A549 (cell line): ENCODE results near the gene ATP5PB. TPM values are rescaled to one million over a fixed set of nuclear protein-coding genes. Genes with fewer than 3 reads are reported as not detected.

ENCODE experiments used
- ATAC-seq, 2 experiments: fragments of 200-7000 bp in 1 of 2; fragments of >200 bp in 1 of 2; cut with Nextera tagmentation in 1 of 2; cut with Tn5 transposase in 1 of 2; 3 replicates each; pipeline versions ENCODE4 v1.8.0 to v1.9.1; 2018 to 2020; ENCODE audit warnings: mild to moderate bottlenecking in 1 of 2, moderate library complexity in 1 of 2
- CTCF ChIA-PET: fragments of 300-600 bp; sonication (Branson Sonifier 250); formaldehyde crosslinking; extraction: SDS; loops from one replicate; lab custom pipeline; 2021; ENCODE audit warnings: antibody characterized with exemption, inconsistent platforms; lab: Yijun Ruan, JAX
- POLR2A ChIA-PET: fragments of 350-600 bp; formaldehyde crosslinking; extraction: SDS; loops from one replicate; lab custom pipeline; 2021; ENCODE audit warnings: antibody characterized with exemption, inconsistent platforms; lab: Yijun Ruan, JAX
- DNase-seq, 2 experiments: peaks; one replicate each; pipeline versions ENCODE4 v3.0.0 to v3.0.0-alpha.2; 2011 to 2016; ENCODE audit warnings: low read depth in 1 of 2, low spot score in 1 of 2
- FAIRE-seq: peaks from 2 replicates; lab custom pipeline; 2011; peaks lifted over from hg19 to GRCh38; lab: Jason Lieb, UNC
- H3K27ac ChIP-seq, 2 experiments: fragments of >200 bp; sonication (Bioruptor Twin); formaldehyde crosslinking; 3 replicates each; pipeline ENCODE4 v1.5.1; 2016 to 2017
- H3K4me1 ChIP-seq: fragments of >200 bp; sonication (Bioruptor Twin); formaldehyde crosslinking; 3 replicates; pipeline ENCODE4 v1.6.1; 2016
- H3K4me2 ChIP-seq: fragments of >200 bp; sonication (Bioruptor Twin); formaldehyde crosslinking; 3 replicates; pipeline ENCODE4 v1.6.1; 2016
- H3K4me3 ChIP-seq: fragments of >200 bp; sonication (Bioruptor Twin); formaldehyde crosslinking; 3 replicates; pipeline ENCODE4 v1.5.1; 2016
- H3K9me3 ChIP-seq: fragments of >200 bp; sonication (Bioruptor Twin); formaldehyde crosslinking; 3 replicates; pipeline ENCODE4 v1.6.1; 2016
- CBX2 ChIP-seq: fragments of 200-600 bp; sonication (generic); IDR thresholded peaks from 2 replicates; pipeline ENCODE4 v1.6.1; 2016; ENCODE audit warnings: low read depth, mild to moderate bottlenecking, borderline replicate concordance
- CBX8 ChIP-seq: fragments of 200-600 bp; sonication (generic); IDR thresholded peaks from 2 replicates; pipeline ENCODE4 v1.6.1; 2016
- CEBPB ChIP-seq, 2 experiments: fragments of >200 bp in 1 of 2; sonication (Bioruptor Twin) in 1 of 2; formaldehyde crosslinking in 1 of 2; IDR thresholded peaks; 2 replicates each; pipeline ENCODE4 v1.6.1; 2012 to 2016
- EHF ChIP-seq: fragments of 250-450 bp; sonication (Bioruptor Pico); IDR thresholded peaks from 2 replicates; pipeline ENCODE4 v1.5.0; 2020; ENCODE audit warnings: mild to moderate bottlenecking
- EP300 ChIP-seq, 2 experiments: fragments of >200 bp; sonication (Bioruptor Twin); formaldehyde crosslinking; IDR thresholded peaks; 2 replicates in 1 of 2; 3 replicates in 1 of 2; pipeline ENCODE4 v1.6.1; 2016 to 2017
- FOSL2 ChIP-seq, 2 experiments: fragments of 450-650 bp in 1 of 2; fragments of >200 bp in 1 of 2; sonication (Bioruptor Twin) in 1 of 2; formaldehyde crosslinking; IDR thresholded peaks; 2 replicates each; pipeline versions ENCODE4 v1.5.0 to v1.6.1; 2016 to 2020; ENCODE audit warnings: mild to moderate bottlenecking in 1 of 2, moderate library complexity in 1 of 2
- GATA3 ChIP-seq: IDR thresholded peaks from 2 replicates; pipeline ENCODE4 v1.6.1; 2012; ENCODE audit warnings: borderline replicate concordance
- HEYL ChIP-seq: fragments of 250-450 bp; sonication (Bioruptor Pico); IDR thresholded peaks from 2 replicates; pipeline ENCODE4 v1.8.0; 2021; ENCODE audit warnings: mild to moderate bottlenecking, moderate library complexity
- HOXB5 ChIP-seq: fragments of 250-450 bp; sonication (Bioruptor Pico); IDR thresholded peaks from 2 replicates; pipeline ENCODE4 v1.5.0; 2020; ENCODE audit warnings: mild to moderate bottlenecking, moderate library complexity
- KDM1A ChIP-seq: fragments of 200-600 bp; sonication (generic); IDR thresholded peaks from 2 replicates; pipeline ENCODE4 v1.6.1; 2016; ENCODE audit warnings: low read depth, mild to moderate bottlenecking
- MAFK ChIP-seq: fragments of 450-650 bp; IDR thresholded peaks from 2 replicates; pipeline ENCODE4 v1.6.1; 2014; ENCODE audit not compliant: partially characterized antibody
- NPAS2 ChIP-seq: fragments of 250-450 bp; sonication (Bioruptor Pico); IDR thresholded peaks from 2 replicates; pipeline ENCODE4 v1.8.0; 2022; ENCODE audit warnings: mild to moderate bottlenecking, moderate library complexity, borderline replicate concordance
- NR3C1 ChIP-seq: fragments of >200 bp; sonication (Bioruptor Twin); formaldehyde crosslinking; IDR thresholded peaks from 3 replicates; pipeline ENCODE4 v1.6.1; 2017
- POLR2AphosphoS2 ChIP-seq: conservative IDR thresholded peaks from 2 replicates; pipeline ENCODE4 v1.6.1; 2012; ENCODE audit warnings: low read length, improper control_type of control experiment, inconsistent platforms
- RAD21 ChIP-seq, 2 experiments: fragments of >200 bp in 1 of 2; sonication (Bioruptor Twin) in 1 of 2; formaldehyde crosslinking in 1 of 2; IDR thresholded peaks in 1 of 2; conservative IDR thresholded peaks in 1 of 2; 2 replicates in 1 of 2; 3 replicates in 1 of 2; pipeline ENCODE4 v1.6.1; 2012 to 2018; ENCODE audit warnings: inconsistent platforms in 1 of 2
- RCOR1 ChIP-seq: fragments of 150-350 bp; IDR thresholded peaks from 2 replicates; pipeline ENCODE4 v1.6.1; 2014; ENCODE audit warnings: antibody characterized with exemption, low read length, low read depth
- RFX5 ChIP-seq: fragments of 450-650 bp; IDR thresholded peaks from 2 replicates; pipeline ENCODE4 v1.7.1; 2014; ENCODE audit warnings: antibody characterized with exemption, mild to moderate bottlenecking, moderate library complexity
- SREBF2 ChIP-seq: fragments of 450-650 bp; IDR thresholded peaks from 2 replicates; pipeline ENCODE4 v1.6.1; 2014; ENCODE audit warnings: mild to moderate bottlenecking, moderate library complexity
- TP53 ChIP-seq: fragments of 250-450 bp; sonication (Bioruptor Pico); IDR thresholded peaks from 2 replicates; pipeline ENCODE4 v1.5.0; 2021; ENCODE audit warnings: mild to moderate bottlenecking, moderate library complexity
- ZC3H11A ChIP-seq: fragments of 450-650 bp; IDR thresholded peaks from 2 replicates; pipeline ENCODE4 v1.6.1; 2014; ENCODE audit warnings: antibody characterized with exemption, mild to moderate bottlenecking
- ZNF302 ChIP-seq: fragments of 250-450 bp; sonication (Bioruptor Pico); IDR thresholded peaks from 2 replicates; pipeline ENCODE4 v1.9.0; 2021; ENCODE audit warnings: inconsistent platforms, mild to moderate bottlenecking, moderate library complexity
- ZSCAN20 ChIP-seq: fragments of 250-450 bp; sonication (Bioruptor Pico); IDR thresholded peaks from 2 replicates; pipeline ENCODE4 v1.8.0; 2022; ENCODE audit warnings: mild to moderate bottlenecking, moderate library complexity
- polyA plus RNA-seq, 4 experiments: library from polyadenylated mRNA; depleted of rRNA in 3 of 4; stranded (reverse); fragments of >200 nt; fragmentation: RNase III in 1 of 4; extraction: RNeasy Plus Mini Kit Qiagen cat#74134 plus additional on column Dnase treatment in 1 of 4; gene quantifications; 2 replicates in 3 of 4; 3 replicates in 1 of 4; pipeline ENCODE4 v1.2.3, GENCODE V29; 2011 to 2017
- TF ChIP-seq, protein P1 (sequence below): IDR thresholded peaks from 2 replicates; pipeline ENCODE4 v1.6.1; 2012
- TF ChIP-seq, protein P2 (sequence below): fragments of >200 bp; sonication (Bioruptor Twin); formaldehyde crosslinking; IDR thresholded peaks from 3 replicates; pipeline ENCODE4 v1.5.1; 2016
- TF ChIP-seq, protein P3 (sequence below): fragments of 250-450 bp; sonication (Bioruptor Pico); IDR thresholded peaks from 2 replicates; pipeline ENCODE4 v1.5.0; 2020; ENCODE audit warnings: low read depth, mild to moderate bottlenecking, moderate library complexity
- TF ChIP-seq, protein P4 (sequence below): fragments of 250-450 bp; sonication (Bioruptor Pico); IDR thresholded peaks from 2 replicates; pipeline ENCODE4 v1.5.0; 2021; ENCODE audit warnings: mild to moderate bottlenecking, moderate library complexity, borderline replicate concordance
- TF ChIP-seq, protein P5 (sequence below): IDR thresholded peaks from 2 replicates; pipeline ENCODE4 v1.6.1; 2012; ENCODE audit warnings: low read depth, borderline replicate concordance
- TF ChIP-seq, protein P6 (sequence below): fragments of >200 bp; sonication (Bioruptor Twin); formaldehyde crosslinking; IDR thresholded peaks from 3 replicates; pipeline ENCODE4 v1.6.1; 2016
- TF ChIP-seq, protein P7 (sequence below): IDR thresholded peaks from 2 replicates; pipeline ENCODE4 v1.6.1; 2012

ATP5PB gene
- polyA plus RNA-seq, 2 of the 4 experiments (the other 2 are of a cell fraction), result 275 to 300 TPM

DNA sequence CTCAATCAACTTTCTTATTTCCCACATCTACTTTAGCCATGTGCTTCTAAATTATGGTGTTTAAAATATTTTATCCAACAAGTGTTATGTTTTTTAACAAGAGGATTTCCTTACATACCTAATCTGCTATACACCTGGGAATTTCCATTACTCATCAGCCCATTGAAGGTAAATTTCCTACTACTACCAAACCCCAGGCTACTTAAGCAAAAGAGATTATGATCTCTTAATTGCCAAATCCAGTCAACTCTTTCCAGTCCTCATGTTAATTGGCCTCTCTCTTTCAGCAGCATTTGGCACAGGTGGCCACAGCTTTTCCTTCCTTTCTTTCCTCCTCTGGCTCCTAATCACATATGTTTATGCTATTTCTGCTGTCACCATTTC, 19.4 kb downstream of the ATP5PB start:
- ATAC-seq (no peak), FAIRE-seq (no peak), DNase-seq (no peak)
- H3K9me3 ChIP-seq, result no peaks in the 10 kb centered on the region
- no peak overlapping the region for H3K4me2 ChIP-seq
- H3K27ac ChIP-seq, result no peak overlapping the region
- ChIA-PET CTCF (interaction anchor here (0.6 to 1.2 kb wide), 4 partner anchors 9 to 252 kb away, joined by 3 to 4 read pairs (median 4); no protein-coding TSS in a partner anchor), POLR2A (no interaction called here)
- no peaks in the 10 kb centered on the region for H3K4me1 ChIP-seq
- no peak overlapping the region for H3K4me3 ChIP-seq
- TF ChIP-seq, protein P1, sequence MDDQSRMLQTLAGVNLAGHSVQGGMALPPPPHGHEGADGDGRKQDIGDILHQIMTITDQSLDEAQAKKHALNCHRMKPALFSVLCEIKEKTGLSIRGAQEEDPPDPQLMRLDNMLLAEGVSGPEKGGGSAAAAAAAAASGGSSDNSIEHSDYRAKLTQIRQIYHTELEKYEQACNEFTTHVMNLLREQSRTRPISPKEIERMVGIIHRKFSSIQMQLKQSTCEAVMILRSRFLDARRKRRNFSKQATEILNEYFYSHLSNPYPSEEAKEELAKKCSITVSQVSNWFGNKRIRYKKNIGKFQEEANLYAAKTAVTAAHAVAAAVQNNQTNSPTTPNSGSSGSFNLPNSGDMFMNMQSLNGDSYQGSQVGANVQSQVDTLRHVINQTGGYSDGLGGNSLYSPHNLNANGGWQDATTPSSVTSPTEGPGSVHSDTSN, result no peak
- TF ChIP-seq RAD21 (conservative IDR thresholded peaks at IDR 0.05 in 1 of 2, IDR thresholded peaks at IDR 0.05 in 1 of 2) (no peak), CBX2 (no peak), ZNF302 (CRISPR knock-in tag) (no peak), TP53 (CRISPR knock-in tag) (no peak), SREBF2 (no peak), RFX5 (no peak), KDM1A (no peak), EP300 (IDR thresholded peaks at IDR 0.05) (no peak), RCOR1 (no peak), GATA3 (no peak), CBX8 (no peak), EHF (CRISPR knock-in tag) (no peak), NPAS2 (CRISPR knock-in tag) (no peak)
- TF ChIP-seq, protein P2, sequence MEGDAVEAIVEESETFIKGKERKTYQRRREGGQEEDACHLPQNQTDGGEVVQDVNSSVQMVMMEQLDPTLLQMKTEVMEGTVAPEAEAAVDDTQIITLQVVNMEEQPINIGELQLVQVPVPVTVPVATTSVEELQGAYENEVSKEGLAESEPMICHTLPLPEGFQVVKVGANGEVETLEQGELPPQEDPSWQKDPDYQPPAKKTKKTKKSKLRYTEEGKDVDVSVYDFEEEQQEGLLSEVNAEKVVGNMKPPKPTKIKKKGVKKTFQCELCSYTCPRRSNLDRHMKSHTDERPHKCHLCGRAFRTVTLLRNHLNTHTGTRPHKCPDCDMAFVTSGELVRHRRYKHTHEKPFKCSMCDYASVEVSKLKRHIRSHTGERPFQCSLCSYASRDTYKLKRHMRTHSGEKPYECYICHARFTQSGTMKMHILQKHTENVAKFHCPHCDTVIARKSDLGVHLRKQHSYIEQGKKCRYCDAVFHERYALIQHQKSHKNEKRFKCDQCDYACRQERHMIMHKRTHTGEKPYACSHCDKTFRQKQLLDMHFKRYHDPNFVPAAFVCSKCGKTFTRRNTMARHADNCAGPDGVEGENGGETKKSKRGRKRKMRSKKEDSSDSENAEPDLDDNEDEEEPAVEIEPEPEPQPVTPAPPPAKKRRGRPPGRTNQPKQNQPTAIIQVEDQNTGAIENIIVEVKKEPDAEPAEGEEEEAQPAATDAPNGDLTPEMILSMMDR, result no peak
- TF ChIP-seq, protein P3, sequence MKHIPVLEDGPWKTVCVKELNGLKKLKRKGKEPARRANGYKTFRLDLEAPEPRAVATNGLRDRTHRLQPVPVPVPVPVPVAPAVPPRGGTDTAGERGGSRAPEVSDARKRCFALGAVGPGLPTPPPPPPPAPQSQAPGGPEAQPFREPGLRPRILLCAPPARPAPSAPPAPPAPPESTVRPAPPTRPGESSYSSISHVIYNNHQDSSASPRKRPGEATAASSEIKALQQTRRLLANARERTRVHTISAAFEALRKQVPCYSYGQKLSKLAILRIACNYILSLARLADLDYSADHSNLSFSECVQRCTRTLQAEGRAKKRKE (CRISPR knock-in tag), result no peak
- TF ChIP-seq, protein P4, sequence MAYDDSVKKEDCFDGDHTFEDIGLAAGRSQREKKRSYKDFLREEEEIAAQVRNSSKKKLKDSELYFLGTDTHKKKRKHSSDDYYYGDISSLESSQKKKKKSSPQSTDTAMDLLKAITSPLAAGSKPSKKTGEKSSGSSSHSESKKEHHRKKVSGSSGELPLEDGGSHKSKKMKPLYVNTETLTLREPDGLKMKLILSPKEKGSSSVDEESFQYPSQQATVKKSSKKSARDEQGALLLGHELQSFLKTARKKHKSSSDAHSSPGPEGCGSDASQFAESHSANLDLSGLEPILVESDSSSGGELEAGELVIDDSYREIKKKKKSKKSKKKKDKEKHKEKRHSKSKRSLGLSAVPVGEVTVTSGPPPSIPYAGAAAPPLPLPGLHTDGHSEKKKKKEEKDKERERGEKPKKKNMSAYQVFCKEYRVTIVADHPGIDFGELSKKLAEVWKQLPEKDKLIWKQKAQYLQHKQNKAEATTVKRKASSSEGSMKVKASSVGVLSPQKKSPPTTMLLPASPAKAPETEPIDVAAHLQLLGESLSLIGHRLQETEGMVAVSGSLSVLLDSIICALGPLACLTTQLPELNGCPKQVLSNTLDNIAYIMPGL (CRISPR knock-in tag), result no peak

DNA sequence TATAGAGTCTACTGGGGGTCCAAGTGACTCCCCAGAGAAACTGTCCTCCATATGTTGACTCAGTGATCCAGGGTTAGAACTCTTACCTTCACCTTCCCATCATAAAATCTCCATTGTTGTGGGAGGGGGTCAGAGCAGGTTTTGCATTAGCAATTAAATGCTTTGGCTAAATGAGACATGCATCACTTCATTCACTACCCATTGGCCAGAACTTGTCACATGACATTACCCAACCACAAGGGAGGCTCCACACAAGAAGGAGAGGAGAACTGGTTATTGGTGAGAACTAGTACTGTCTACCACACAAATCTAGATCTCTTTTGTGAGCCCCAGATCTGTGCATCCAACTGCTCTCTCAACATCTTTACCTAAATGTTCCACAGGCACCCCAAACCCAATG, 20.3 kb downstream of the ATP5PB start:
- Histone ChIP-seq H3K9me3 (no peaks in the 10 kb centered on the region), H3K27ac (no peak overlapping the region), H3K4me2 (no peak overlapping the region), H3K4me1 (no peaks in the 10 kb centered on the region), H3K4me3 (no peak overlapping the region)
- ChIA-PET CTCF (interaction anchor here (0.9 to 1.2 kb wide), 2 partner anchors 10 to 13 kb away, joined by 3 to 4 read pairs; no protein-coding TSS in a partner anchor), POLR2A (no interaction called here)
- ATAC-seq (no peak), FAIRE-seq (no peak), DNase-seq (no peak)
- TF ChIP-seq KDM1A, result no peak
- no peak for TF ChIP-seq CBX2
- no peak for TF ChIP-seq POLR2AphosphoS2
- TF ChIP-seq HEYL (CRISPR knock-in tag), result no peak
- no peak for TF ChIP-seq HOXB5
- no peak for TF ChIP-seq FOSL2 (IDR thresholded peaks at IDR 0.05)
- no peak for TF ChIP-seq FOSL2 (CRISPR knock-in tag; IDR thresholded peaks at IDR 0.05)
- TF ChIP-seq NR3C1, result no peak
- TF ChIP-seq, protein P1, result no peak
- no peak for TF ChIP-seq ZSCAN20 (CRISPR knock-in tag)
- TF ChIP-seq CEBPB (IDR thresholded peaks at IDR 0.05), result no peak
- TF ChIP-seq MAFK, result no peak
- TF ChIP-seq, protein P5, sequence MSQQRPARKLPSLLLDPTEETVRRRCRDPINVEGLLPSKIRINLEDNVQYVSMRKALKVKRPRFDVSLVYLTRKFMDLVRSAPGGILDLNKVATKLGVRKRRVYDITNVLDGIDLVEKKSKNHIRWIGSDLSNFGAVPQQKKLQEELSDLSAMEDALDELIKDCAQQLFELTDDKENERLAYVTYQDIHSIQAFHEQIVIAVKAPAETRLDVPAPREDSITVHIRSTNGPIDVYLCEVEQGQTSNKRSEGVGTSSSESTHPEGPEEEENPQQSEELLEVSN, result no peak
- TF ChIP-seq, protein P6, sequence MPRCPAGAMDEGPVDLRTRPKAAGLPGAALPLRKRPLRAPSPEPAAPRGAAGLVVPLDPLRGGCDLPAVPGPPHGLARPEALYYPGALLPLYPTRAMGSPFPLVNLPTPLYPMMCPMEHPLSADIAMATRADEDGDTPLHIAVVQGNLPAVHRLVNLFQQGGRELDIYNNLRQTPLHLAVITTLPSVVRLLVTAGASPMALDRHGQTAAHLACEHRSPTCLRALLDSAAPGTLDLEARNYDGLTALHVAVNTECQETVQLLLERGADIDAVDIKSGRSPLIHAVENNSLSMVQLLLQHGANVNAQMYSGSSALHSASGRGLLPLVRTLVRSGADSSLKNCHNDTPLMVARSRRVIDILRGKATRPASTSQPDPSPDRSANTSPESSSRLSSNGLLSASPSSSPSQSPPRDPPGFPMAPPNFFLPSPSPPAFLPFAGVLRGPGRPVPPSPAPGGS, result no peak
- no peak for TF ChIP-seq ZC3H11A
- TF ChIP-seq, protein P7, sequence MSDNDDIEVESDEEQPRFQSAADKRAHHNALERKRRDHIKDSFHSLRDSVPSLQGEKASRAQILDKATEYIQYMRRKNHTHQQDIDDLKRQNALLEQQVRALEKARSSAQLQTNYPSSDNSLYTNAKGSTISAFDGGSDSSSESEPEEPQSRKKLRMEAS, result no peak
